ENCODE measurements around the gene PEA15. TPM values are rescaled to one million over a fixed set of nuclear protein-coding genes. Genes with fewer than 3 reads are reported as not detected.

The PEA15 gene
- polyA plus RNA-seq, 2 donors: 152 to 159 TPM

DNA sequence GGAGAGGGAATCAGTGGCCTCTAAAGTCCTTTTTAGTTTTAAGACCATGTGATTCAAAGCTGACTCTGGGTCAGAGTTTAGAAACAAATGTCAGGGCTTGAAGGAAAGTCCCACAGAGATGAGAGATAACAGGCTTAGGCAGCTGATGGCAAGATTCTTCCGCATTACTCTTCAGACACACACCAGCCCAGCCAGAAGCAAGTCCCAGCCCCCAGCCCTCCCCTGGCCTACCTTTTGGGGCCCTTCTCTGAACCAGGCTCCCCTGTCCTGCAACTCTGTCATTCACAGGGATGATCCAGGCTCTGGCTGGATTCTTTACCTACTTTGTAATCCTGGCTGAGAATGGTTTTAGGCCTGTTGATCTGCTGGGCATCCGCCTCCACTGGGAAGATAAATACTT lies 28.0 kb upstream of the PEA15 start:
- no peaks in the 10 kb centered on the region for H3K9me3 ChIP-seq (ENCODE audit: control insufficient read depth in 2 of 2, insufficient read depth in 1 of 2, low read depth in 1 of 2, low read length in 1 of 2)
- WGBS, 2 donors: 93 to 95% methylated on average over 2 of the region's 2 CpGs

DNA sequence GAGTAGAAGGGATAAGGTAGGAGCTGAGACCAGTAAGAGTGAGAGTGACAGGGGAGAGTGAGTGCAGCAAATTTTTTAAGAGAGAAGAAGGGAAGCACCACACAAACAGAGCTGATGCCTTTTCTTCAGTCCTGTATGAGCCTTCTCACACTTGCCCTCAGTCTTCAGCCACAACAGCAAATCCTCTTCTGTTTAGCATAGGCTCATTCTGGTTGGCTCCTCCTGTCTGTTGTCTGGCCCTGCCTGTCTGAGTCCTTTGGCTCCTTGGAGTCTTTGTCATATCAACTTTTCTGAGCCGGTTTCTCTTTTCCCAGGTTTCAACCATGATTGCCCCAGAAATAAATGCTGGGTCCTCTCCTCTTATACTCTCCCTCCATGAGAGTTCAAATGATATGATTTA lies 27.5 kb upstream of the PEA15 start:
- Histone ChIP-seq H3K36me3 (ENCODE audit: control insufficient read depth in 2 of 2, insufficient read depth in 2 of 2, low read length in 1 of 2) (no peaks in the 10 kb centered on the region), H3K27me3 (ENCODE audit: control insufficient read depth in 1 of 2, insufficient read depth in 2 of 2, low read length in 2 of 2) (no peaks in the 10 kb centered on the region), H3K4me3 (ENCODE audit: low read depth in 1 of 2, low read length in 2 of 2) (no peak overlapping the region), H3K4me1 (ENCODE audit: control insufficient read depth in 2 of 2, insufficient read depth in 2 of 2, low read length in 1 of 2) (no peaks in the 10 kb centered on the region), H3K9me3 (ENCODE audit: control insufficient read depth in 2 of 2, insufficient read depth in 1 of 2, low read depth in 1 of 2, low read length in 1 of 2) (no peaks in the 10 kb centered on the region), H3K27ac (ENCODE audit: low read depth in 2 of 2, low read length in 1 of 2) (no peak overlapping the region)
- WGBS, 2 donors: 81 to 84% methylated on average over 1 of the region's 1 CpG

More for the DNA sequence above, 28.0 kb upstream of the PEA15 start:
- Histone ChIP-seq H3K36me3 (ENCODE audit: control insufficient read depth in 2 of 2, insufficient read depth in 2 of 2, low read length in 1 of 2) (no peaks in the 10 kb centered on the region), H3K27me3 (ENCODE audit: control insufficient read depth in 1 of 2, insufficient read depth in 2 of 2, low read length in 2 of 2) (no peaks in the 10 kb centered on the region), H3K27ac (ENCODE audit: low read depth in 2 of 2, low read length in 1 of 2) (no peak overlapping the region), H3K4me1 (ENCODE audit: control insufficient read depth in 2 of 2, insufficient read depth in 2 of 2, low read length in 1 of 2) (no peaks in the 10 kb centered on the region), H3K4me3 (ENCODE audit: low read depth in 1 of 2, low read length in 2 of 2) (no peak overlapping the region)

DNA sequence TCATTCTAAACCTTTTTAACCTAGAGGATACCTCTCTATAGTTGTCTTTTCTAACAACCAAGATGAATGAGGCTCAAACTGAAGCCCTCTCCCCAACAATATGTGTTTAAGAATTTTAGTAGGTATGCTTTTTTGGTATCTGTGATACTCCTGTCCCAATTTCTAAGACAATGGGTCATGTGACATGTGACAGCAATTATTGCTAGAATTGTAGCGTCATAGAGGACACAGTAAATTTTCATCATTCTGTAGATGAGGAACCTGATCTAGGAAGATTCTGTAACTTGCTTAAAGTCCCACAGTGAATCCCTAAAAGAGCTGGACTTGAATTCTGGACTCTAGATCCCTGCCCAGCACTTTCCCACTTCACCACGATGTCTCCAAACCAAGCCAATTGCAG lies 26.5 kb upstream of the PEA15 start:
- Histone ChIP-seq H3K4me3 (ENCODE audit: low read depth in 1 of 2, low read length in 2 of 2) (no peak overlapping the region), H3K9me3 (ENCODE audit: control insufficient read depth in 2 of 2, insufficient read depth in 1 of 2, low read depth in 1 of 2, low read length in 1 of 2) (no peaks in the 10 kb centered on the region)
- WGBS, 2 donors: 86 to 90% methylated on average over 2 of the region's 2 CpGs

DNA sequence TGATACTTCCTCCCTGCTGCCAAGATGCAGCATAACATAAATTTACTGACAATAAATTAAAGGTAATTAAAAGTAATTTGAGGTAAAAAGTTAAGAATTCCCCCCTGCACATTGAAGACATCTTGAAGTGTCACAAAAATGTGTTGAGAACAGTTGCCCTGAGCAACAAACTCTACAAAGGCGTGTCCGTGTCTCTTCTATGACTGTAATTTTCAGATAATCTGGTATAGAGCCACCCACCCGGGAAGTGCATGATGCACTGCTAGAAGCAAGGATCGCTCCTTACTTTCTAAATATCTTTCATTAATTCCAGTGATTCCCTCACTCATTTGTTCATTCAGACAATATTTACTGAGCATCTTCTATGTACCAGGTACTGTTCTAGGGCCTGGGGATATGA lies 25.8 kb upstream of the PEA15 start:
- H3K27me3 ChIP-seq (ENCODE audit: control insufficient read depth in 1 of 2, insufficient read depth in 2 of 2, low read length in 2 of 2): no peaks in the 10 kb centered on the region
- H3K9me3 ChIP-seq (ENCODE audit: control insufficient read depth in 2 of 2, insufficient read depth in 1 of 2, low read depth in 1 of 2, low read length in 1 of 2): no peaks in the 10 kb centered on the region
- H3K4me3 ChIP-seq (ENCODE audit: low read depth in 1 of 2, low read length in 2 of 2): no peak overlapping the region
- 75 to 79% methylated on average over 4 of the region's 4 CpGs for WGBS, 2 donors
- H3K27ac ChIP-seq (ENCODE audit: low read depth in 2 of 2, low read length in 1 of 2): no peak overlapping the region
- no peaks in the 10 kb centered on the region for H3K4me1 ChIP-seq (ENCODE audit: control insufficient read depth in 2 of 2, insufficient read depth in 2 of 2, low read length in 1 of 2)
- no peaks in the 10 kb centered on the region for H3K36me3 ChIP-seq (ENCODE audit: control insufficient read depth in 2 of 2, insufficient read depth in 2 of 2, low read length in 1 of 2)

More for the DNA sequence above, 26.5 kb upstream of the PEA15 start:
- no peaks in the 10 kb centered on the region for H3K4me1 ChIP-seq (ENCODE audit: control insufficient read depth in 2 of 2, insufficient read depth in 2 of 2, low read length in 1 of 2)
- H3K27ac ChIP-seq (ENCODE audit: low read depth in 2 of 2, low read length in 1 of 2): no peak overlapping the region
- H3K27me3 ChIP-seq (ENCODE audit: control insufficient read depth in 1 of 2, insufficient read depth in 2 of 2, low read length in 2 of 2): no peaks in the 10 kb centered on the region
- H3K36me3 ChIP-seq (ENCODE audit: control insufficient read depth in 2 of 2, insufficient read depth in 2 of 2, low read length in 1 of 2): no peaks in the 10 kb centered on the region

DNA sequence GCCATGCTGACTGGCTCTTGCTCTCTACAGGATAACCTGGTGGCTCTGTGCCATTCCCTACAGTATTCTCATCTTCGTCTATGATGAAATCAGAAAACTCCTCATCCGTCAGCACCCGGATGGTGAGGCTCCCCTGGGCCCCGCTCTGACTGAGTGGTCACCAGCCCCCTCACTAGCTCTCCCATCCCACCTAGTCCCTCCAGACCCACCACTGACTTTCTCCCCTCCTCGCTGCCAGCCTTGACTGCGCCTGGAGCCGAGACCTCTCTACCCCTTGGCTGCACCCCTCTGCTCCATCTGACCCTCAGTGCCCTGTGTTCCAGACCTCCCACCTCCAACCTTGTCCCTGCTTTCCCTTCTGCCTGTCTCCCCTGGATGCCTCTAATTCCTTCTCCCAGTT lies 18.9 kb upstream of the PEA15 start:
- Histone ChIP-seq H3K9me3 (ENCODE audit: control insufficient read depth in 2 of 2, insufficient read depth in 1 of 2, low read depth in 1 of 2, low read length in 1 of 2) (no peaks in the 10 kb centered on the region), H3K27me3 (ENCODE audit: control insufficient read depth in 1 of 2, insufficient read depth in 2 of 2, low read length in 2 of 2) (no peaks in the 10 kb centered on the region), H3K27ac (ENCODE audit: low read depth in 2 of 2, low read length in 1 of 2) (no peak overlapping the region), H3K4me3 (ENCODE audit: low read depth in 1 of 2, low read length in 2 of 2) (no peak overlapping the region), H3K4me1 (ENCODE audit: control insufficient read depth in 2 of 2, insufficient read depth in 2 of 2, low read length in 1 of 2) (no peaks in the 10 kb centered on the region), H3K36me3 (ENCODE audit: control insufficient read depth in 2 of 2, insufficient read depth in 2 of 2, low read length in 1 of 2) (no peaks in the 10 kb centered on the region)
- 91 to 92% methylated on average over 7 of the region's 7 CpGs for WGBS, 2 donors

DNA sequence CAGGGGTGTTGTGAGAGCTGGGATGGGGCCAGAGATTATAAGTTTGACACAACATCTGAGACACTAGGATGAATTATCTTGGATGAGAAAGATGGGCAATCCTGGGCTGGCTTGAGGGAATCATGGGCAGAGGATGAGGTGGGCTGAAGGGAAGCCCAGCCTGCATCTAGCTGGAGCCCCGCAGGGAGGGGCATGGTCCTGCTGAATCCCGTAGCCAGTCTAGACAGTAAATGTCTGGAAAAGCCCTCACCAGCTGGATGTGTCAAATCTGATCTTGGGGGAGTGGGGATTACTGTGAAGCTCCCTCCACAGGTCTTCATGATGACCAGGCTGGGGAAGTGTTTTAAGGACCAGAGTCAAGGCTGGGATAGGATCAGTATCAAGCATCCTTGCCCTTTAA lies 18.5 kb upstream of the PEA15 start:
- Histone ChIP-seq H3K27me3 (ENCODE audit: control insufficient read depth in 1 of 2, insufficient read depth in 2 of 2, low read length in 2 of 2) (no peaks in the 10 kb centered on the region), H3K9me3 (ENCODE audit: control insufficient read depth in 2 of 2, insufficient read depth in 1 of 2, low read depth in 1 of 2, low read length in 1 of 2) (no peaks in the 10 kb centered on the region), H3K36me3 (ENCODE audit: control insufficient read depth in 2 of 2, insufficient read depth in 2 of 2, low read length in 1 of 2) (no peaks in the 10 kb centered on the region), H3K4me1 (ENCODE audit: control insufficient read depth in 2 of 2, insufficient read depth in 2 of 2, low read length in 1 of 2) (no peaks in the 10 kb centered on the region), H3K27ac (ENCODE audit: low read depth in 2 of 2, low read length in 1 of 2) (no peak overlapping the region), H3K4me3 (ENCODE audit: low read depth in 1 of 2, low read length in 2 of 2) (no peak overlapping the region)
- 66 to 67% methylated on average over 2 of the region's 2 CpGs for WGBS, 2 donors

DNA sequence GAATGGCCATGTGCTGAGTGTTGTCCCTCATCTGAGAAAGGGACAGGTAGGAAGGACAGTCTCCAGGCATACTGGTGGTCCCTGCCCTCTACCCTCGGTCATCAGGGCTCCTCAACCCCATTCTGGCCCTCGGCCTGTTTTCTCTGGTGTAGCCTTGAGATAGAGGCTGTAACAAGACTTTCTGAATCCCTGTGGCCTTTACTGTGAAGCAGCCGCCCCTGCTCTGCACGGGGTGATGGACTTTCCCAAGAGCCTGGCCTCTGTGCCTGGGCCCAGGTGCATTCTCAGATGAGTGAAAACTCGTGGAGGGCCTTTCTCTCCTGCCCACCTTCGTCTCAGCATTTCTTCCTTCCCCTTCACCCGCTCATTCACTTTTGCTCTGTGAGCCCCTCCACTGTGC lies 17.8 kb upstream of the PEA15 start:
- no peaks in the 10 kb centered on the region for H3K36me3 ChIP-seq (ENCODE audit: control insufficient read depth in 2 of 2, insufficient read depth in 2 of 2, low read length in 1 of 2)

DNA sequence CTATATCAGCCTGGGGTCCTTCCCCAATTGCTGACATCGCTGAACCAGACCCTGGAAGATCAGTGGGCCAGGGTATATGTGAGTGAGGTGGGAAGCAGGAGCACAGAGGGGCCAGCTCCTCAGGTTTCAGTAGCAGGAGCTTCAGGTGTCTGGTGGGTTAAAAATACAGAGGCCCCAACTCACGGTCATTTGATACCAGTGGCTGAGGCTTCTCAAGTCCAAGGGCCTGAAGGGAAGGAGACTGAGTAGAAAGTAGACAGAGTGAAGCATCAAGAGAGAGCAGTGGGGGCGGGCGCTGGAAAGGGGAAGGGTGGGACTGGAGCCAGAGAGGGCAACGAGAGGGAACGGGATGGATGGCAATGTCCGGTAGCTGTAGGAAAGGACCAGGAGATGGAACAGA lies 16.8 kb upstream of the PEA15 start:
- Histone ChIP-seq H3K9me3 (ENCODE audit: control insufficient read depth in 2 of 2, insufficient read depth in 1 of 2, low read depth in 1 of 2, low read length in 1 of 2) (no peaks in the 10 kb centered on the region), H3K4me3 (ENCODE audit: low read depth in 1 of 2, low read length in 2 of 2) (no peak overlapping the region), H3K27ac (ENCODE audit: low read depth in 2 of 2, low read length in 1 of 2) (no peak overlapping the region), H3K27me3 (ENCODE audit: control insufficient read depth in 1 of 2, insufficient read depth in 2 of 2, low read length in 2 of 2) (no peaks in the 10 kb centered on the region), H3K36me3 (ENCODE audit: control insufficient read depth in 2 of 2, insufficient read depth in 2 of 2, low read length in 1 of 2) (no peaks in the 10 kb centered on the region), H3K4me1 (ENCODE audit: control insufficient read depth in 2 of 2, insufficient read depth in 2 of 2, low read length in 1 of 2) (no peaks in the 10 kb centered on the region)
- 84 to 87% methylated on average over 7 of the region's 7 CpGs for WGBS, 2 donors

More for the DNA sequence above, 17.8 kb upstream of the PEA15 start:
- WGBS, 2 donors: 76 to 81% methylated on average over 7 of the region's 7 CpGs
- Histone ChIP-seq H3K27ac (ENCODE audit: low read depth in 2 of 2, low read length in 1 of 2) (no peak overlapping the region), H3K4me3 (ENCODE audit: low read depth in 1 of 2, low read length in 2 of 2) (no peak overlapping the region), H3K4me1 (ENCODE audit: control insufficient read depth in 2 of 2, insufficient read depth in 2 of 2, low read length in 1 of 2) (no peaks in the 10 kb centered on the region), H3K9me3 (ENCODE audit: control insufficient read depth in 2 of 2, insufficient read depth in 1 of 2, low read depth in 1 of 2, low read length in 1 of 2) (no peaks in the 10 kb centered on the region), H3K27me3 (ENCODE audit: control insufficient read depth in 1 of 2, insufficient read depth in 2 of 2, low read length in 2 of 2) (no peaks in the 10 kb centered on the region)

DNA sequence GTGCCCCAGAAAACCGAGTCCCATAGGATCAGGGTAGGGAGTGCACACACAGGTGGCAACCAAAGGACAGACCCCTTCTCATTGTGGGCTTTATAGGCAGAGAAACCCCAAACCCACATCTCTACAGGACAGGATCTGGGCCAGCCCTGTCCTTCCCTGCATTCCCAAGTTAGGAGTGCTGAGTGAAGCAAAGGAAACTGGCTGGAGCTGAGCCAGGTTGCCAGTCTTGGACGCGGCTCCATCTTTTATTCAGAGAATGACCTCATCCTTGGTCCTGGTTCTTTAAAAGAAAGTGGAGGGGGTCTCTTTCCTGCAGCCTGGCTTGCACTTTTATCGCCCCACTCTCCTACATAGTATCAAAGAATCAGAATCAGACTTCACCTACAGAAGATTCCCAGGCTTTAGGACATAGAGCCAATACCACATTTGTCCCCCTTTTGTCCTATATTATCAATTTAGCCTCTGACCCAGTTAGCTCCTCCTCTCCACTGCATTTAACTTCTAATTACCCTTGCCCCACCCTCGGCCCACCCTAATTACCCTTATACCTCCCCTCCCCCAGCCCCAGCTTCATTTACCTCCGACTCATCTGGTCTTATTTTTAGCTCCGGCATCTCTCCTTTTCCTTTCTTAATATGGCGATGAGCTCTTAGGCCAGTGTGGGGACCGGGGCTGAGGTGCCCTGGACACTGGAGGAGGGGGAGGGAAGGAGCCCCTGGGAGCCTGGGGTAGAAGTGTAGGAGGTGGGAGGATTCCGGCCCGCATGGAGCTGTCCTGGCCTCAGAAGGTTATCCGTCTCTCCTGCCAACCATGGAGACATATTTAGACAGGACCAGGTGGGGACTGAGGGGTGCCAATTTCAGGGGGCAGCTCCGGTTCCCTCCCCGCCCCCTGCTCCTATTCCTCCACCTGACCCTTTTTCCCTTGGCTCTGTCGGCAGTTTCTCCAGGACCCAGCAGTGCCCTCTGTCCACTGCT lies 15.2 kb upstream of the PEA15 start, which contains the start of gene CASQ1:
CASQ1 (plus strand) TSS at position 927 of the 977 bp plus-strand sequence. CDS start 177 bp downstream, outside the sequence.
- Histone ChIP-seq H3K36me3 (ENCODE audit: control insufficient read depth in 2 of 2, insufficient read depth in 2 of 2, low read length in 1 of 2) (no peaks in the 10 kb centered on the region), H3K4me3 (ENCODE audit: low read depth in 1 of 2, low read length in 2 of 2) (no peak within 1 kb of the TSS), H3K9me3 (ENCODE audit: control insufficient read depth in 2 of 2, insufficient read depth in 1 of 2, low read depth in 1 of 2, low read length in 1 of 2) (no peaks in the 10 kb centered on the region), H3K27ac (ENCODE audit: low read depth in 2 of 2, low read length in 1 of 2) (no peak within 1 kb of the TSS), H3K4me1 (ENCODE audit: control insufficient read depth in 2 of 2, insufficient read depth in 2 of 2, low read length in 1 of 2) (peaks cover 0 to 4% of the 10 kb centered on the region in 2 donors), H3K27me3 (ENCODE audit: control insufficient read depth in 1 of 2, insufficient read depth in 2 of 2, low read length in 2 of 2) (no peaks in the 10 kb centered on the region)
- 59 to 68% methylated on average over 15 of the region's 15 CpGs for WGBS, 2 donors

DNA sequence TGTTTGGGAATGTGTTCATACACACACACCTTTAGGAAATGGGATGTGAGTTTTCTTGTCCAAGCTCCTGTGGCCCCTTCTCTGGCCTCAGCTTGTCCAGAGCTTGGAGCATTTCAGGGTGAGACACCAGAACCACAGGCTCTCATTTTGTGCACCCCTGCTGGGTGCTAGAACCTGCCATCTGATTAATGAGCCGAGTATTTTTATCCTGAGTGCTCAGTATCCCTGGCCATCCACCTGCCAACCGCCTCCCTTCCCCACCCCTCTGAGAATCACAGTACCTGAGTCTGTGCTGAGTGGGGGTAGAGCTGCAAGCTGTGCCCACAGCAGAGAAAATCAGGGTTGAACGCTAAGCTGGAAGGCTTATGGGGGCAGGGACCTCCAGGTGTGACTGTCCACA lies 13.4 kb upstream of the PEA15 start:
- Histone ChIP-seq H3K9me3 (ENCODE audit: control insufficient read depth in 2 of 2, insufficient read depth in 1 of 2, low read depth in 1 of 2, low read length in 1 of 2) (no peaks in the 10 kb centered on the region), H3K36me3 (ENCODE audit: control insufficient read depth in 2 of 2, insufficient read depth in 2 of 2, low read length in 1 of 2) (no peaks in the 10 kb centered on the region), H3K27me3 (ENCODE audit: control insufficient read depth in 1 of 2, insufficient read depth in 2 of 2, low read length in 2 of 2) (no peaks in the 10 kb centered on the region), H3K27ac (ENCODE audit: low read depth in 2 of 2, low read length in 1 of 2) (no peak overlapping the region), H3K4me3 (ENCODE audit: low read depth in 1 of 2, low read length in 2 of 2) (no peak overlapping the region), H3K4me1 (ENCODE audit: control insufficient read depth in 2 of 2, insufficient read depth in 2 of 2, low read length in 1 of 2) (peaks cover 0 to 4% of the 10 kb centered on the region in 2 donors)
- WGBS, 2 donors: 84 to 94% methylated on average over 3 of the region's 3 CpGs
